ENCODE results near the gene ARHGEF5.

Gene ARHGEF5

GRCh38 chr7:144384555-144385245 is 29.5 kb downstream of the ARHGEF5 start:
- Histone ChIP-seq H3K4me1 (ENCODE audit: control insufficient read depth in 1 of 2, insufficient read depth in 2 of 2, low read length in 2 of 2) (no peaks in the 10 kb centered on the region), H3K4me3 (ENCODE audit: low read depth in 1 of 2, low read length in 2 of 2) (no peak overlapping the region), H3K27me3 (ENCODE audit: low read depth, low read length) (no peaks in the 10 kb centered on the region), H3K36me3 (ENCODE audit: control insufficient read depth in 1 of 2, insufficient read depth in 2 of 2, low read length in 2 of 2) (peaks cover 9% of the 10 kb centered on the region in 2 donors), H3K9me3 (ENCODE audit: control insufficient read depth in 1 of 2, low read length in 2 of 2) (no peaks in the 10 kb centered on the region), H3K27ac (ENCODE audit: low read length) (peak overlapping the region; percentile 71)

- H3K27ac ChIP-seq (ENCODE audit: low read length): no peak overlapping the region
- H3K4me1 ChIP-seq (ENCODE audit: control insufficient read depth in 1 of 2, insufficient read depth in 2 of 2, low read length in 2 of 2): peaks cover 0 to 6% of the 10 kb centered on the region in 2 donors
- no peaks in the 10 kb centered on the region for H3K36me3 ChIP-seq (ENCODE audit: control insufficient read depth in 1 of 2, insufficient read depth in 2 of 2, low read length in 2 of 2)
- H3K9me3 ChIP-seq (ENCODE audit: control insufficient read depth in 1 of 2, low read length in 2 of 2): no peaks in the 10 kb centered on the region
- no peak overlapping the region for H3K4me3 ChIP-seq (ENCODE audit: low read depth in 1 of 2, low read length in 2 of 2)
- H3K27me3 ChIP-seq (ENCODE audit: low read depth, low read length): no peaks in the 10 kb centered on the region
Observed at GRCh38 chr7:144386741-144387140, 31.5 kb downstream of the ARHGEF5 start.

- Histone ChIP-seq H3K27me3 (ENCODE audit: low read depth, low read length) (no peaks in the 10 kb centered on the region), H3K27ac (ENCODE audit: low read length) (no peak overlapping the region), H3K4me3 (ENCODE audit: low read depth in 1 of 2, low read length in 2 of 2) (no peak overlapping the region), H3K4me1 (ENCODE audit: control insufficient read depth in 1 of 2, insufficient read depth in 2 of 2, low read length in 2 of 2) (peaks cover 0 to 6% of the 10 kb centered on the region in 2 donors), H3K9me3 (ENCODE audit: control insufficient read depth in 1 of 2, low read length in 2 of 2) (no peaks in the 10 kb centered on the region), H3K36me3 (ENCODE audit: control insufficient read depth in 1 of 2, insufficient read depth in 2 of 2, low read length in 2 of 2) (no peaks in the 10 kb centered on the region)
Observed at GRCh38 chr7:144388950-144389349, 33.7 kb downstream of the ARHGEF5 start.

DNA sequence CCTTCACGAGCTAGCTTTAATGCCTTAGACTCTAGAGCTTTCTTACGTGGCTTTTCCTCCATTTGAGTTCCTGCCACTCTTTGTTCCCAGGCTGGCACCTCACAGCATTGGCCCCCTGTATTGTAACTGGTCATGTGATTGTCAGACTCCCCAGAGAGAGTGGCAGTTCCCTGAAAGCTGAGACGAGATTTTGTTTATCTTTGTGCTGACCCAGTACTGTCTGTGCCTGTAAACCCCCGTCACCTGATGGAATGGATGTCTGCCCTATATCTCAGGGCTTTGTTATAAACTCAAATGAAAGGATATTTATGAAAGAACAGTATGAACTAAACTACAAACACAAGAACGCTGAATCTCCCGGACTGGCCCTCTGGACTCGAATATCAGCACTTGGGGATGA is 35.3 kb downstream of the ARHGEF5 start:
- Histone ChIP-seq H3K36me3 (ENCODE audit: control insufficient read depth in 1 of 2, insufficient read depth in 2 of 2, low read length in 2 of 2) (no peaks in the 10 kb centered on the region), H3K4me1 (ENCODE audit: control insufficient read depth in 1 of 2, insufficient read depth in 2 of 2, low read length in 2 of 2) (peaks cover 0 to 6% of the 10 kb centered on the region in 2 donors), H3K27me3 (ENCODE audit: low read depth, low read length) (no peaks in the 10 kb centered on the region), H3K27ac (ENCODE audit: low read length) (peak overlapping the region; percentile 33), H3K4me3 (ENCODE audit: low read depth in 1 of 2, low read length in 2 of 2) (no peak overlapping the region), H3K9me3 (ENCODE audit: control insufficient read depth in 1 of 2, low read length in 2 of 2) (no peaks in the 10 kb centered on the region)

- peaks cover 0 to 6% of the 10 kb centered on the region in 2 donors for H3K4me1 ChIP-seq (ENCODE audit: control insufficient read depth in 1 of 2, insufficient read depth in 2 of 2, low read length in 2 of 2)
- H3K27ac ChIP-seq (ENCODE audit: low read length): no peak overlapping the region
- H3K36me3 ChIP-seq (ENCODE audit: control insufficient read depth in 1 of 2, insufficient read depth in 2 of 2, low read length in 2 of 2): no peaks in the 10 kb centered on the region
- no peaks in the 10 kb centered on the region for H3K9me3 ChIP-seq (ENCODE audit: control insufficient read depth in 1 of 2, low read length in 2 of 2)
- H3K4me3 ChIP-seq (ENCODE audit: low read depth in 1 of 2, low read length in 2 of 2): no peak overlapping the region
- no peaks in the 10 kb centered on the region for H3K27me3 ChIP-seq (ENCODE audit: low read depth, low read length)
Observed at GRCh38 chr7:144391014-144391413, 35.8 kb downstream of the ARHGEF5 start.

- Histone ChIP-seq H3K27ac (ENCODE audit: low read length) (no peak overlapping the region), H3K36me3 (ENCODE audit: control insufficient read depth in 1 of 2, insufficient read depth in 2 of 2, low read length in 2 of 2) (no peaks in the 10 kb centered on the region), H3K4me3 (ENCODE audit: low read depth in 1 of 2, low read length in 2 of 2) (peak overlapping the region; percentile 31 to 37), H3K27me3 (ENCODE audit: low read depth, low read length) (no peaks in the 10 kb centered on the region), H3K4me1 (ENCODE audit: control insufficient read depth in 1 of 2, insufficient read depth in 2 of 2, low read length in 2 of 2) (peaks cover 0 to 6% of the 10 kb centered on the region in 2 donors), H3K9me3 (ENCODE audit: control insufficient read depth in 1 of 2, low read length in 2 of 2) (no peaks in the 10 kb centered on the region)
Observed at GRCh38 chr7:144391823-144392255, 36.6 kb downstream of the ARHGEF5 start.

DNA sequence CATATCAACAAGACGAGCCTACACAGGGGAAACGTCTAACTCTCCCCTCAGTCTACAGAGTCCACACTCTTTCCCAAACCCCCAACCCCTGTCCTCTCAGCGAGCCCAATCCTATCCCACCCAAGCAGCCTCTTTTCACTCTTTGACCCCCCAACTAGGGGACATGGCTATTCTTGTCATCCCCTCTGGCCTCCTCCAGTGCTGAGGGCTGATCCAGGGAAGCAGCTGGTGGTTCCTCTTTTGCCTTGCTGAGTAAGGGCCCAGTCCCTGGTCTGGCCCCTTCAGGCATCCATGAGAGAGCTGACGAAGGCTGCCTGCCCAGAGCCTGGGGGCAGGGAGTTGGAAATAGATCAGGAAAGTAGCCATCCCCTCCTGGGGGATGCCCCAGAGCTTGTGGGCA is 41.9 kb downstream of the ARHGEF5 start:
- no peak overlapping the region for H3K4me3 ChIP-seq (ENCODE audit: low read depth in 1 of 2, low read length in 2 of 2)
- no peaks in the 10 kb centered on the region for H3K9me3 ChIP-seq (ENCODE audit: control insufficient read depth in 1 of 2, low read length in 2 of 2)
- H3K36me3 ChIP-seq (ENCODE audit: control insufficient read depth in 1 of 2, insufficient read depth in 2 of 2, low read length in 2 of 2): no peaks in the 10 kb centered on the region
- H3K27me3 ChIP-seq (ENCODE audit: low read depth, low read length): no peaks in the 10 kb centered on the region
- H3K4me1 ChIP-seq (ENCODE audit: control insufficient read depth in 1 of 2, insufficient read depth in 2 of 2, low read length in 2 of 2): no peaks in the 10 kb centered on the region
- H3K27ac ChIP-seq (ENCODE audit: low read length): no peak overlapping the region

GRCh38 chr7:144398291-144398690 is 43.1 kb downstream of the ARHGEF5 start:
- Histone ChIP-seq H3K9me3 (ENCODE audit: control insufficient read depth in 1 of 2, low read length in 2 of 2) (no peaks in the 10 kb centered on the region), H3K4me1 (ENCODE audit: control insufficient read depth in 1 of 2, insufficient read depth in 2 of 2, low read length in 2 of 2) (no peaks in the 10 kb centered on the region), H3K27ac (ENCODE audit: low read length) (no peak overlapping the region), H3K4me3 (ENCODE audit: low read depth in 1 of 2, low read length in 2 of 2) (no peak overlapping the region), H3K27me3 (ENCODE audit: low read depth, low read length) (no peaks in the 10 kb centered on the region), H3K36me3 (ENCODE audit: control insufficient read depth in 1 of 2, insufficient read depth in 2 of 2, low read length in 2 of 2) (no peaks in the 10 kb centered on the region)

- Histone ChIP-seq H3K9me3 (ENCODE audit: control insufficient read depth in 1 of 2, low read length in 2 of 2) (no peaks in the 10 kb centered on the region), H3K4me3 (ENCODE audit: low read depth in 1 of 2, low read length in 2 of 2) (no peak overlapping the region), H3K27ac (ENCODE audit: low read length) (no peak overlapping the region), H3K27me3 (ENCODE audit: low read depth, low read length) (no peaks in the 10 kb centered on the region), H3K4me1 (ENCODE audit: control insufficient read depth in 1 of 2, insufficient read depth in 2 of 2, low read length in 2 of 2) (no peaks in the 10 kb centered on the region), H3K36me3 (ENCODE audit: control insufficient read depth in 1 of 2, insufficient read depth in 2 of 2, low read length in 2 of 2) (no peaks in the 10 kb centered on the region)
Observed at GRCh38 chr7:144398911-144399310, 43.7 kb downstream of the ARHGEF5 start.

DNA sequence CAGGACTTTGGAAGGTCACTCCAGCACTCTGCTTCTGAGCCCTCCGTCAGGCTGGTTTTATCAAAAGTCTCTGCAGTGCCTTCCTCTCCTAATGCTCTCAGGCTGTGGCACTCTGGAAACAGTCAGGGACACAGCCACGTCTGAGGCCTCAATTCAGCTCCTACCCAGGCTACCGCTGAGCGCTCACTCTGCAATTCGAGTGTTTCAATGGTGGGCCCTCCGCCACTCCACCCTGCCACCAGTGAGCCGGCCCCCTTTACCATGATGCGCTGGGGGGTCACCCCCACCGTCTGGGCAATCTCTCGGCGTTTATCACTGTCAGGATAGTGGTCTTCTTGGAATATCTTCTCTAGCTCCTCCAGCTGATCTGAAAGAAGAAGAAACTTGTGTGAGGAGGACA is 44.7 kb downstream of the ARHGEF5 start:
- H3K9me3 ChIP-seq (ENCODE audit: control insufficient read depth in 1 of 2, low read length in 2 of 2): no peaks in the 10 kb centered on the region
- H3K4me3 ChIP-seq (ENCODE audit: low read depth in 1 of 2, low read length in 2 of 2): no peak overlapping the region
- H3K27me3 ChIP-seq (ENCODE audit: low read depth, low read length): no peaks in the 10 kb centered on the region
- no peak overlapping the region for H3K27ac ChIP-seq (ENCODE audit: low read length)
- no peaks in the 10 kb centered on the region for H3K36me3 ChIP-seq (ENCODE audit: control insufficient read depth in 1 of 2, insufficient read depth in 2 of 2, low read length in 2 of 2)
- H3K4me1 ChIP-seq (ENCODE audit: control insufficient read depth in 1 of 2, insufficient read depth in 2 of 2, low read length in 2 of 2): no peaks in the 10 kb centered on the region

DNA sequence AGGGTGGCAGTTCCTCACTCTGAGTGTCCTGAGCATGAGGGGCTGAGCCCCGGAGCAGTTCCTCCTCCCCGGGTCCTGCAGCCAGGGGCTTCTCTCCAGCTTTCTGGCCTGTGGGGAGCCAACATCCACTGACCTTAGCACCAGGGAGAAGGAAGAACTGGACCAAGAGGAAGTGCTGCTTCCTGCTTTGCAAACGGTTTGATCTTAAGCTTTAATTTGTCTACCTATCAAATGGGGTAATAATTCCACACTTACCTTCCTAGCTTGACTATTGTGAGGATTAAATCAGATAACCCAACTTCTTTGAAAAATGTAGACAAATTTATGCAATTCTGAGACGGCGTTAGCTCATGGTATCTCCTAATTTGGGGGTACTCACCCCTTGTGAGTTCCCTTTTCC is 46.3 kb downstream of the ARHGEF5 start:
- Histone ChIP-seq H3K27ac (ENCODE audit: low read length) (no peak overlapping the region), H3K4me1 (ENCODE audit: control insufficient read depth in 1 of 2, insufficient read depth in 2 of 2, low read length in 2 of 2) (no peaks in the 10 kb centered on the region), H3K4me3 (ENCODE audit: low read depth in 1 of 2, low read length in 2 of 2) (no peak overlapping the region), H3K9me3 (ENCODE audit: control insufficient read depth in 1 of 2, low read length in 2 of 2) (no peaks in the 10 kb centered on the region), H3K36me3 (ENCODE audit: control insufficient read depth in 1 of 2, insufficient read depth in 2 of 2, low read length in 2 of 2) (no peaks in the 10 kb centered on the region), H3K27me3 (ENCODE audit: low read depth, low read length) (no peaks in the 10 kb centered on the region)

DNA sequence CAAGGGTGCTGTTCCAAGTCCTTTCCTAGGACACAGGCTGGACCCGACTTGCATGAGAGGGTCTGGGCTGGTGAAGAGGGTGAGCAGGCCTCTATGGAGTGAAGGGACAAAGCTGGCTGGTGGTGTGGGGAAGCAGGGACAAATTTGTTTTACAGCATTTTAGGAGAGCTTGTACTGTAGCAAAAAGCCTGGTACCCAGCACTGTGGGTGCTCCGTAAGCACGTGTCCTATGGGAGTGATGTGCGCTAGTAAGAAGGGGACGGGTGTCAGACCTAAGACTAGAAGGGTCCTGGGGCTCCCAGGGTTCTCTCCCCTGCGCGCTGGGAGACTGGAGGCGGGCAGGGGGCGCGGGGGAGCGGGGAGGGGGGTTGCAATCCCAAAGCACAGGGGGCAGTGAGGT is 47.9 kb downstream of the ARHGEF5 start:
- Histone ChIP-seq H3K27me3 (ENCODE audit: low read depth, low read length) (no peaks in the 10 kb centered on the region), H3K9me3 (ENCODE audit: control insufficient read depth in 1 of 2, low read length in 2 of 2) (no peaks in the 10 kb centered on the region), H3K36me3 (ENCODE audit: control insufficient read depth in 1 of 2, insufficient read depth in 2 of 2, low read length in 2 of 2) (no peaks in the 10 kb centered on the region), H3K4me3 (ENCODE audit: low read depth in 1 of 2, low read length in 2 of 2) (no peak overlapping the region), H3K4me1 (ENCODE audit: control insufficient read depth in 1 of 2, insufficient read depth in 2 of 2, low read length in 2 of 2) (peaks cover 0 to 5% of the 10 kb centered on the region in 2 donors), H3K27ac (ENCODE audit: low read length) (no peak overlapping the region)
